Spleen (tissue), 11 donors: ENCODE results near the gene DYNC1LI2. TPM values are rescaled to one million over a fixed set of nuclear protein-coding genes. Genes with fewer than 3 reads are reported as not detected.

Experiments
- DNase-seq: peaks from one replicate; pipeline ENCODE4 v3.0.0-alpha.2; 2020
- H3K27ac ChIP-seq, 8 donors: fragments of 200-600 bp; sonication (generic) in 7 of 8; 1 replicate in 4 of 8; 2 replicates in 4 of 8; pipeline versions ENCODE4 v1.5.0 to v1.8.0; 2016 to 2021; ENCODE audit warnings: inconsistent platforms in 4 of 8, mild to moderate bottlenecking in 4 of 8, moderate library complexity in 1 of 8
- H3K27me3 ChIP-seq, 7 donors: fragments of 200-600 bp; sonication (generic) in 6 of 7; replicated peaks in 1 of 7; 1 replicate in 4 of 7; 2 replicates in 3 of 7; pipeline versions ENCODE4 v1.5.0 to v1.8.0; 2016 to 2021; ENCODE audit warnings: inconsistent platforms in 3 of 7, mild to moderate bottlenecking in 1 of 7
- H3K36me3 ChIP-seq, 6 donors: fragments of 200-600 bp; sonication (generic) in 5 of 6; 1 replicate in 4 of 6; 2 replicates in 2 of 6; pipeline versions ENCODE4 v1.5.0 to v1.8.0; 2016 to 2021; ENCODE audit warnings: inconsistent platforms in 2 of 6
- H3K4me1 ChIP-seq, 6 donors: fragments of 200-600 bp; sonication (generic) in 5 of 6; 1 replicate in 3 of 6; 2 replicates in 3 of 6; pipeline versions ENCODE4 v1.5.0 to v1.8.0; 2016 to 2021; ENCODE audit warnings: inconsistent platforms in 3 of 6
- H3K4me3 ChIP-seq, 8 donors: fragments of 200-600 bp; sonication (generic) in 7 of 8; 1 replicate in 4 of 8; 2 replicates in 4 of 8; pipeline versions ENCODE4 v1.5.0 to v1.8.0; 2016 to 2021; ENCODE audit warnings: inconsistent platforms in 4 of 8, mild to moderate bottlenecking in 4 of 8, moderate library complexity in 2 of 8
- H3K9me3 ChIP-seq, 8 donors: fragments of 200-600 bp; sonication (generic) in 7 of 8; 1 replicate in 4 of 8; 2 replicates in 4 of 8; pipeline versions ENCODE4 v1.5.0 to v1.8.0; 2016 to 2021; ENCODE audit warnings: inconsistent platforms in 4 of 8
- CTCF ChIP-seq, 11 experiments: fragments of 200-600 bp in 7 of 11; fragments of 450-650 bp in 4 of 11; sonication (generic) in 4 of 11; IDR thresholded peaks in 8 of 11; conservative IDR thresholded peaks in 3 of 11; 1 replicate in 7 of 11; 2 replicates in 4 of 11; pipeline versions ENCODE4 v1.4.0 to v1.8.0; 2016 to 2021; ENCODE audit warnings: antibody characterized with exemption in 11 of 11, inconsistent platforms in 4 of 11, mild to moderate bottlenecking in 1 of 11
- POLR2A ChIP-seq, 3 donors: fragments of 450-650 bp; IDR thresholded peaks; one replicate each; pipeline ENCODE4 v1.5.1; 2017; ENCODE audit warnings: antibody characterized with exemption in 3 of 3, mild to moderate bottlenecking in 1 of 3
- POLR2AphosphoS5 ChIP-seq, 3 donors: sonication (generic); formaldehyde crosslinking; IDR thresholded peaks; one replicate each; pipeline ENCODE4 v1.5.1; 2017; ENCODE audit warnings: antibody characterized with exemption in 3 of 3
- WGBS, 5 donors: extraction: QIAGEN DNeasy Blood & Tissue Kit in 3 of 5; methylation state at CpG; one replicate each; pipeline versions ENCODE4 v1.1.5 to v1.1.7; 2013 to 2018; 5-methylcytosine and 5-hydroxymethylcytosine counted together
- intact Hi-C: fragments of 100-400 bp; cut with DNase I; formaldehyde crosslinking; loops from one replicate; pipeline ENCODE4 v1.15.0; 2023; ENCODE audit warnings: low total_unique reads
- polyA plus RNA-seq, 3 donors: library from polyadenylated mRNA; stranded (reverse); fragments of 200-250 nt; gene quantifications; one replicate each; pipeline ENCODE4 v1.2.1, GENCODE V29; 2013
- total RNA-seq, 7 donors: library from RNA; depleted of rRNA in 3 of 7; stranded (reverse); fragments of >200 nt in 3 of 7; fragmentation: NEBNext Ultra II Directional in 4 of 7; extraction: Animal tissue kit (Norgen Biotek cat#: 25700) in 4 of 7; gene quantifications; one replicate each; pipeline versions ENCODE4 v1.1.0 to v1.2.1, GENCODE V29; 2016 to 2021
- donor health status: healthy with polysubstance abuse.
- donor health status: DM: no; HTN: no; CAD: no; lungs with moderate emphysema.
- donor health status: DM: no; HTN: no; CAD: no.
- donor health status: Bipolar disorder and iron deficiency.
- donor health status: healthy.
- donor health status: DM: no; HTN: no; CAD: no.
- donor health status: DM: yes; HTN: yes; CAD: no.

Gene DYNC1LI2
- total and polyA plus RNA-seq, 10 donors, result 15.6 to 132 (median 96.3) TPM

- no peaks in the 10 kb centered on the region for H3K27me3 ChIP-seq
- no peak overlapping the region for H3K4me3 ChIP-seq
- 39 to 71% (median 65%) methylated on average over 2 of the region's 2 CpGs for WGBS, 5 donors
- TF ChIP-seq POLR2A (IDR thresholded peaks at IDR 0.05) (no peak), CTCF (IDR thresholded peaks at IDR 0.05 in 8 of 11, conservative IDR thresholded peaks at IDR 0.05 in 3 of 11) (no peak), POLR2AphosphoS5 (IDR thresholded peaks at IDR 0.05) (no peak)
- DNase-seq, result no peak
- peaks cover 0 to 9% (median 0%) of the 10 kb centered on the region in 8 donors for H3K9me3 ChIP-seq
- intact Hi-C loops, result no loop called here
- peaks cover 0 to 6% (median 0%) of the 10 kb centered on the region in 6 donors for H3K36me3 ChIP-seq
- H3K27ac ChIP-seq, result no peak overlapping the region
- peaks cover 0 to 13% (median 0%) of the 10 kb centered on the region in 6 donors for H3K4me1 ChIP-seq
Observed at GRCh38 chr16:66713076-66713475, 38.3 kb downstream of the DYNC1LI2 start.

- TF ChIP-seq POLR2A (IDR thresholded peaks at IDR 0.05) (no peak), CTCF (IDR thresholded peaks at IDR 0.05 in 8 of 11, conservative IDR thresholded peaks at IDR 0.05 in 3 of 11) (no peak), POLR2AphosphoS5 (IDR thresholded peaks at IDR 0.05) (no peak)
- DNase-seq, result no peak
- Histone ChIP-seq H3K27ac (no peak overlapping the region), H3K4me1 (peaks cover 0 to 16% (median 0%) of the 10 kb centered on the region in 6 donors), H3K27me3 (no peaks in the 10 kb centered on the region), H3K4me3 (no peak overlapping the region), H3K36me3 (no peaks in the 10 kb centered on the region), H3K9me3 (peaks cover 0 to 9% (median 0%) of the 10 kb centered on the region in 8 donors)
- intact Hi-C loops, result no loop called here
Observed at GRCh38 chr16:66712512-66712911, 38.9 kb downstream of the DYNC1LI2 start.

- H3K36me3 ChIP-seq, result no peaks in the 10 kb centered on the region
- no peaks in the 10 kb centered on the region for H3K27me3 ChIP-seq
- H3K4me1 ChIP-seq, result peaks cover 0 to 17% (median under 1%) of the 10 kb centered on the region in 6 donors
- intact Hi-C loops, result no loop called here
- H3K4me3 ChIP-seq, result no peak overlapping the region
- peaks cover 0 to 9% (median 0%) of the 10 kb centered on the region in 8 donors for H3K9me3 ChIP-seq
- H3K27ac ChIP-seq, result no peak overlapping the region
- TF ChIP-seq CTCF (IDR thresholded peaks at IDR 0.05 in 8 of 11, conservative IDR thresholded peaks at IDR 0.05 in 3 of 11), result no peak
- DNase-seq, result no peak
Observed at GRCh38 chr16:66711581-66711980, 39.8 kb downstream of the DYNC1LI2 start.

- Histone ChIP-seq H3K27ac (peak overlapping the region; percentile 51 to 84 (median 73)), H3K9me3 (peaks cover 0 to 3% (median 0%) of the 10 kb centered on the region in 8 donors), H3K27me3 (no peaks in the 10 kb centered on the region), H3K36me3 (no peaks in the 10 kb centered on the region), H3K4me3 (no peak overlapping the region), H3K4me1 (peaks cover 0 to 41% (median 11%) of the 10 kb centered on the region in 6 donors)
- TF ChIP-seq POLR2A (IDR thresholded peaks at IDR 0.05) (no peak), CTCF (IDR thresholded peaks at IDR 0.05 in 8 of 11, conservative IDR thresholded peaks at IDR 0.05 in 3 of 11) (no peak), POLR2AphosphoS5 (IDR thresholded peaks at IDR 0.05) (no peak)
- intact Hi-C loops, result no loop called here
- DNase-seq, result no peak
- WGBS, 5 donors, result 48 to 63% (median 55%) methylated on average over 8 of the region's 8 CpGs
Observed at GRCh38 chr16:66706506-66706880, 44.9 kb downstream of the DYNC1LI2 start.
